ENCODE data around the gene DNPEP.

- TF ChIP-seq CTCF (IDR thresholded peaks at IDR 0.05) (no peak), POLR2A (IDR thresholded peaks at IDR 0.05) (no peak)
Measured at GRCh38 chr2:219416938-219417337, 29.2 kb upstream of the DNPEP start.

Measured in thyroid gland (tissue), 4 donors.